Caco-2 (cell line): ENCODE measurements around the gene HDAC4. TPM values are rescaled to one million over a fixed set of nuclear protein-coding genes. Genes with fewer than 3 reads are reported as not detected.

Experiments
- BruUV-seq: library from RNA; stranded (reverse); fragments of 400-500 nt; replicated peaks from 2 replicates; lab custom pipeline; 2021; lab: Mats Ljungman, UMichigan
- CTCF ChIA-PET: fragments of 300-600 bp; sonication (Branson Sonifier 250); formaldehyde crosslinking; loops from one replicate; lab custom pipeline; 2022; ENCODE audit warnings: antibody characterized with exemption; lab: Charles Lee
- POLR2A ChIA-PET: fragments of 300-600 bp; sonication (Branson Sonifier 250); formaldehyde crosslinking; loops from one replicate; lab custom pipeline; 2022; ENCODE audit warnings: antibody characterized with exemption; lab: Charles Lee
- DNase-seq, 2 experiments: peaks; one replicate each; pipeline versions ENCODE4 v3.0.0 to v3.0.0-alpha.2; 2020 to 2022
- H3K27me3 ChIP-seq: replicated peaks from 2 replicates; pipeline ENCODE4 v1.6.0; 2011; ENCODE audit warnings: low read length; ENCODE audit not compliant: control insufficient read depth, insufficient read depth
- H3K36me3 ChIP-seq: 2 replicates; pipeline ENCODE4 v1.5.1; 2011; ENCODE audit warnings: low read length; ENCODE audit not compliant: control insufficient read depth, insufficient read depth
- H3K4me1 ChIP-seq: fragments of 250-450 bp; sonication (Bioruptor Pico); 2 replicates; pipeline ENCODE4 v1.5.1; 2020; ENCODE audit warnings: mild to moderate bottlenecking
- H3K4me3 ChIP-seq: 2 replicates; pipeline ENCODE4 v1.5.1; 2011; ENCODE audit warnings: low read depth, mild to moderate bottlenecking, control low read depth, low read length
- H3K9me3 ChIP-seq: fragments of 250-450 bp; sonication (Bioruptor Pico); 2 replicates; pipeline ENCODE4 v1.5.1; 2020; ENCODE audit warnings: mild to moderate bottlenecking, moderate library complexity
- H3K27ac Mint-ChIP-seq: one replicate; pipeline ENCODE4 v1.8.0; 2022; ENCODE audit warnings: mixed read lengths; ENCODE audit not compliant: unreplicated experiment
- H3K27me3 Mint-ChIP-seq: one replicate; pipeline ENCODE4 v1.8.0; 2022; ENCODE audit warnings: mixed read lengths; ENCODE audit not compliant: insufficient read depth, unreplicated experiment
- H3K36me3 Mint-ChIP-seq: one replicate; pipeline ENCODE4 v1.8.0; 2022; ENCODE audit warnings: mild to moderate bottlenecking, mixed read lengths; ENCODE audit not compliant: insufficient read depth, unreplicated experiment
- H3K4me1 Mint-ChIP-seq: one replicate; pipeline ENCODE4 v1.8.0; 2022; ENCODE audit warnings: low read depth, mixed read lengths; ENCODE audit not compliant: unreplicated experiment
- H3K4me3 Mint-ChIP-seq: one replicate; pipeline ENCODE4 v1.8.0; 2022; ENCODE audit warnings: mild to moderate bottlenecking, moderate library complexity, mixed read lengths; ENCODE audit not compliant: unreplicated experiment
- H3K9me3 Mint-ChIP-seq: one replicate; pipeline ENCODE4 v1.8.0; 2022; ENCODE audit warnings: mixed read lengths; ENCODE audit not compliant: unreplicated experiment
- intact Hi-C: fragments of 100-400 bp; cut with micrococcal nuclease; formaldehyde crosslinking; loops from one replicate; pipeline ENCODE4 v1.10.0; 2022; ENCODE audit not compliant: unreplicated experiment
- total RNA-seq: library from RNA; stranded (reverse); gene quantifications from 2 replicates; pipeline ENCODE4 v1.2.3, GENCODE V29; 2022
- TF ChIP-seq, protein P1 (sequence below), 2 experiments: fragments of 200-600 bp in 1 of 2; IDR thresholded peaks; 1 replicate in 1 of 2; 2 replicates in 1 of 2; pipeline versions ENCODE4 v1.5.1 to v1.8.0; 2011 to 2022; ENCODE audit warnings: antibody characterized with exemption in 1 of 2, control low read depth in 1 of 2, inconsistent platforms in 1 of 2, low read depth in 1 of 2, low read length in 1 of 2, mild to moderate bottlenecking in 1 of 2, moderate library complexity in 1 of 2; ENCODE audit not compliant: insufficient read depth in 1 of 2, severe bottlenecking in 1 of 2, unreplicated experiment in 1 of 2

The HDAC4 gene
- total RNA-seq, 1 experiment from 2014 or later: 15.5 TPM

DNA sequence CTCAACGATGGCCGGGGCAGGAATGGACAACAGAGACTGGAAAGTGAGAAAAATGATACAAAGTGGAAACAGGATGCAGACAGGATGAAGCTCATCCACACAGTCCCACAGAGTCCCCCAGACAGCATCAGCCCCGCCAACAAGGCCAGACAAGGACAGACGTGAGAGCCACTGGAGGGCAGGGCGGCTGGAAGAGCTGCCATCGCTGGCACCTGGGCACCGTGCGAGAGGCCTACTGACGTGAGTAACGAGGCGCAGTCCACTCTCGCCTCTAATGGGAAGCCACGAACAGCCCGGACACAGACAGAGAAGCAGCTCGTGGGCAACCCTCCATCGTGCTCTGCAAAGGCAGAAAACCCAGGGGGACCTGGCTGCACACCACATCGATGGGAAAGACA, 17.1 kb downstream of the HDAC4 start:
- Histone ChIP-seq H3K4me3 (no peak overlapping the region), H3K9me3 (no peaks in the 10 kb centered on the region), H3K4me1 (no peaks in the 10 kb centered on the region), H3K27me3 (no peaks in the 10 kb centered on the region), H3K36me3 (no peaks in the 10 kb centered on the region)
- intact Hi-C loops: no loop called here
- BruUV-seq: no TSS peak
- CTCF ChIA-PET: no interaction called here
- DNase-seq: no peak
- H3K9me3 Mint-ChIP-seq: no peaks in the 10 kb centered on the region
- POLR2A ChIA-PET: no interaction called here
- TF ChIP-seq, protein P1, sequence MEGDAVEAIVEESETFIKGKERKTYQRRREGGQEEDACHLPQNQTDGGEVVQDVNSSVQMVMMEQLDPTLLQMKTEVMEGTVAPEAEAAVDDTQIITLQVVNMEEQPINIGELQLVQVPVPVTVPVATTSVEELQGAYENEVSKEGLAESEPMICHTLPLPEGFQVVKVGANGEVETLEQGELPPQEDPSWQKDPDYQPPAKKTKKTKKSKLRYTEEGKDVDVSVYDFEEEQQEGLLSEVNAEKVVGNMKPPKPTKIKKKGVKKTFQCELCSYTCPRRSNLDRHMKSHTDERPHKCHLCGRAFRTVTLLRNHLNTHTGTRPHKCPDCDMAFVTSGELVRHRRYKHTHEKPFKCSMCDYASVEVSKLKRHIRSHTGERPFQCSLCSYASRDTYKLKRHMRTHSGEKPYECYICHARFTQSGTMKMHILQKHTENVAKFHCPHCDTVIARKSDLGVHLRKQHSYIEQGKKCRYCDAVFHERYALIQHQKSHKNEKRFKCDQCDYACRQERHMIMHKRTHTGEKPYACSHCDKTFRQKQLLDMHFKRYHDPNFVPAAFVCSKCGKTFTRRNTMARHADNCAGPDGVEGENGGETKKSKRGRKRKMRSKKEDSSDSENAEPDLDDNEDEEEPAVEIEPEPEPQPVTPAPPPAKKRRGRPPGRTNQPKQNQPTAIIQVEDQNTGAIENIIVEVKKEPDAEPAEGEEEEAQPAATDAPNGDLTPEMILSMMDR (IDR thresholded peaks at IDR 0.05; ENCODE audit: insufficient read depth in 1 of 2, low read depth in 1 of 2, low read length in 1 of 2, severe bottlenecking in 1 of 2, unreplicated experiment in 1 of 2): no peak
- H3K36me3 Mint-ChIP-seq: no peaks in the 10 kb centered on the region
- H3K27ac Mint-ChIP-seq: no peak overlapping the region
- H3K4me3 Mint-ChIP-seq: no peak overlapping the region
- H3K4me1 Mint-ChIP-seq: no peaks in the 10 kb centered on the region
- H3K27me3 Mint-ChIP-seq: no peaks in the 10 kb centered on the region

DNA sequence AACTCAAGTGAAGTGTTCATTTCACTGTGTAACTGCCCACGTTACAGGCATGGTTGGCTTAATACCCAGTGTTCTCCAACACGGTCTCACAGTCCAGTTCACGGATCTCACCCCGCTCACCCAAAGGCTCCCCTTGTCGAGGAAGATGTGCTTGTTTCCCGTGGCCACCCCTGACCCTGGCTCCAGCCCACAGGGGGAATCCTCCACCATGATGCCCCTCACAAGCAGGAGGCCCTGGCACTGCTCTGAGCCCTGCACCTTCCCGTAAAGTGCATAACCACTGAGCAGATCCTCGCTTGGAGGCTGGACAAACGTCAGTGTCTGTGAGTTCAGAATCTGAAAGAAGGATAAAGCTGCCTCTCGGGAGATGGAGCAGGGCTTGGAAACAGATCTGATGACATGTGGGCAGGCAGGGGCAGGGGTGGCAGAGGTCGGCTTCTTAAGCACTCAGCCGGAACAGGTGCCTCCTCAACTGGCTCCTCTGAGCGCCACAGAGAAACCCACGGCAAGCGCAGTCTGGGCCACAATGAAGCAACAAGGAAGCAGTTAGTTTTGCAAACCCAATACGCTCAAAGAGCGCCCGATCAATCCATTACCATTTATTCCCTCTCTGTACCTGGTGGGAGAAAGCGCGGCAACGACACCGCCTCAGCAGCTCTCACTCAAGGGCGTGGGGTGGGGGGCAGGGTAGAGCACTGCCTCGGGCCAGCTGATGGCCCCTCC, 17.6 kb downstream of the HDAC4 start:
- Mint-ChIP-seq H3K36me3 (no peaks in the 10 kb centered on the region), H3K27me3 (no peaks in the 10 kb centered on the region), H3K9me3 (no peaks in the 10 kb centered on the region), H3K4me1 (no peaks in the 10 kb centered on the region), H3K4me3 (no peak overlapping the region), H3K27ac (no peak overlapping the region)
- Histone ChIP-seq H3K27me3 (no peaks in the 10 kb centered on the region), H3K36me3 (no peaks in the 10 kb centered on the region), H3K4me3 (no peak overlapping the region), H3K9me3 (no peaks in the 10 kb centered on the region), H3K4me1 (no peaks in the 10 kb centered on the region)
- DNase-seq: no peak
- TF ChIP-seq, protein P1 (IDR thresholded peaks at IDR 0.05; ENCODE audit: insufficient read depth in 1 of 2, low read depth in 1 of 2, low read length in 1 of 2, severe bottlenecking in 1 of 2, unreplicated experiment in 1 of 2): no peak
- POLR2A ChIA-PET: no interaction called here
- no TSS peak for BruUV-seq
- CTCF ChIA-PET: no interaction called here
- intact Hi-C loops: no loop called here

- H3K27me3 Mint-ChIP-seq: no peaks in the 10 kb centered on the region
- H3K27me3 ChIP-seq: no peaks in the 10 kb centered on the region
- H3K9me3 Mint-ChIP-seq: no peaks in the 10 kb centered on the region
- H3K36me3 ChIP-seq: no peaks in the 10 kb centered on the region
- ChIA-PET CTCF (no interaction called here), POLR2A (no interaction called here)
- H3K4me3 Mint-ChIP-seq: no peak overlapping the region
- TF ChIP-seq, protein P1 (IDR thresholded peaks at IDR 0.05; ENCODE audit: insufficient read depth in 1 of 2, low read depth in 1 of 2, low read length in 1 of 2, severe bottlenecking in 1 of 2, unreplicated experiment in 1 of 2): no peak
- H3K9me3 ChIP-seq: no peaks in the 10 kb centered on the region
- H3K4me3 ChIP-seq: no peak overlapping the region
- H3K4me1 ChIP-seq: no peaks in the 10 kb centered on the region
- no peaks in the 10 kb centered on the region for H3K4me1 Mint-ChIP-seq
- H3K36me3 Mint-ChIP-seq: no peaks in the 10 kb centered on the region
- intact Hi-C loops: no loop called here
- DNase-seq: no peak
- no TSS peak for BruUV-seq
- no peak overlapping the region for H3K27ac Mint-ChIP-seq
Measured at GRCh38 chr2:239382384-239382880, 18.4 kb downstream of the HDAC4 start.
